G401.6 (cell line): ENCODE results near the gene TRIM17.

Experiments used
- FAIRE-seq: peaks from 2 replicates; lab custom pipeline; 2012; peaks lifted over from hg19 to GRCh38; lab: Jason Lieb, UNC

The TRIM17 gene

GRCh38 chr1:228378090-228378872 is 38.4 kb downstream of the TRIM17 start:
- no peak for FAIRE-seq

- no peak for FAIRE-seq
Observed at GRCh38 chr1:228377664-228378089, 39.0 kb downstream of the TRIM17 start.

- FAIRE-seq, result no peak
Observed at GRCh38 chr1:228376651-228377631, 39.7 kb downstream of the TRIM17 start.

- FAIRE-seq, result no peak
Observed at GRCh38 chr1:228376262-228376628, 40.4 kb downstream of the TRIM17 start.

GRCh38 chr1:228375578-228376261 is 40.9 kb downstream of the TRIM17 start:
- FAIRE-seq, result no peak

- FAIRE-seq, result no peak
Observed at GRCh38 chr1:228374711-228375577, 41.7 kb downstream of the TRIM17 start.

GRCh38 chr1:228373681-228374571 is 42.7 kb downstream of the TRIM17 start:
- FAIRE-seq, result no peak

- no peak for FAIRE-seq
Observed at GRCh38 chr1:228373004-228373680, 43.5 kb downstream of the TRIM17 start.

- FAIRE-seq, result no peak
Observed at GRCh38 chr1:228372183-228373003, 44.3 kb downstream of the TRIM17 start.

GRCh38 chr1:228371741-228372182 is 44.9 kb downstream of the TRIM17 start:
- FAIRE-seq, result no peak

GRCh38 chr1:228370941-228371740 is 45.5 kb downstream of the TRIM17 start:
- no peak for FAIRE-seq

GRCh38 chr1:228370439-228370940 is 46.2 kb downstream of the TRIM17 start:
- FAIRE-seq, result no peak

GRCh38 chr1:228369608-228370438 is 46.8 kb downstream of the TRIM17 start:
- no peak for FAIRE-seq

- FAIRE-seq, result no peak
Observed at GRCh38 chr1:228368801-228369607, 47.7 kb downstream of the TRIM17 start.

GRCh38 chr1:228367798-228368791 is 48.6 kb downstream of the TRIM17 start:
- no peak for FAIRE-seq
